G401 (cell line): ENCODE results near the gene CRYBG3. TPM values are rescaled to one million over a fixed set of nuclear protein-coding genes. Genes with fewer than 3 reads are reported as not detected.

Experiments
- DNase-seq: peaks from one replicate; pipeline ENCODE4 v3.0.0-alpha.2; 2015; ENCODE audit warnings: low spot score
- in situ Hi-C: cut with HindIII; loops from 2 replicates; pipeline ENCODE4 v1.10.0; 2016; ENCODE audit warnings: low sequenced_read_pairs, mixed read lengths
- total RNA-seq: library from RNA; depleted of rRNA; stranded (reverse); fragments of >200 nt; shearing (Covaris generic); gene quantifications from 2 replicates; pipeline ENCODE4 v1.2.3, GENCODE V29; 2014; rRNA removed

The CRYBG3 gene
- total RNA-seq: 0.17 TPM in 1 of 2 replicates, not detected in the other

DNA sequence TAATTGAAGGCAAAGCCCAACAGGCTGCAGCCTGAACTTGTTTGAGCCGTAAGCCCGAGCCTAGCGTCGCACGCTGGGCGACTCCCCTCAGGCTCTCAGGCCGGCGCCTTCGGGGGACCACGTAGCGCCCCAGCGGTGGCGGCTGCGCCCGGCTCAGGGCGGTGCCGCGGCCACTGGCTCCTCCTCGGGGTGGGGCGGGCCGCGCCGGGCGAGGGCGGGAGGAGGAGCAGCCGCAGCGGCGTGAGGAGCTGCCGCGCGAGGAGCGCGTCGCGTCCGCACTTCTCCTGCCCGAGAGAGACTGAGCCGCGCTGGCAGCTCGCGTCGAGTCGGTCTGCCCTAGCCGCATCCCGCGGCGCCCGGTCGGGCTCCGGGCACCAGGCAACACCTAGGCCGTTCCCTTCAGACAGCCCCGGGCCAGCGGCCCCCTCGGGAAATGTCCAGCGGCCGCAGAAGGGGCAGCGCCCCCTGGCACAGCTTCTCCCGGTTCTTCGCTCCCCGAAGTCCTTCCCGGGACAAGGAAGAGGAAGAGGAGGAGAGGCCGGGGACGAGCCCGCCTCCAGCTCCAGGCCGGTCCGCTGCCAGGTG, at the start of gene CRYBG3:
CRYBG3 (plus strand) TSS at position 238 of the 585 bp plus-strand sequence; CDS start at position 434, 196 bp downstream.
- in situ Hi-C loops: no loop called here
- DNase-seq: peak; percentile 50

DNA sequence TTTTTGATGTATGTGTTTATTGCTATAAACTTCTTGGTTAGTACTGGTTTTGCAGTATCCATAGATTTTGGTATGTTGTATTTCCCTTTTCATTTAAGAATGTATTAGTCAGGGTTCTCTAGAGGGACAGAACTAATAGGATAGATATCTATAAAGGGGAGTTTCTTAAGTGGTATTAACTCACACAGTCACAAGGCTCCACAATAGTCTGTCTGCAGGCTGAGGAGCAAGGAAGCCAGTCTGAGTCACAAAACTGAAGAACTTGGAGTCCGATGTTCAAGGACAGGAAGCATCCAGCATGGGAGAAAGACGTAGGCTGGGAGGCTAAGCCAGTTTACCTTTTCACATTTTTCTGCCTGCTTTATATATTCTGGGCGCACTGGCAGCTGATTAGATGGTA, 48.9 kb upstream of the CRYBG3 start:
- DNase-seq: no peak
- in situ Hi-C loops: no loop called here

DNA sequence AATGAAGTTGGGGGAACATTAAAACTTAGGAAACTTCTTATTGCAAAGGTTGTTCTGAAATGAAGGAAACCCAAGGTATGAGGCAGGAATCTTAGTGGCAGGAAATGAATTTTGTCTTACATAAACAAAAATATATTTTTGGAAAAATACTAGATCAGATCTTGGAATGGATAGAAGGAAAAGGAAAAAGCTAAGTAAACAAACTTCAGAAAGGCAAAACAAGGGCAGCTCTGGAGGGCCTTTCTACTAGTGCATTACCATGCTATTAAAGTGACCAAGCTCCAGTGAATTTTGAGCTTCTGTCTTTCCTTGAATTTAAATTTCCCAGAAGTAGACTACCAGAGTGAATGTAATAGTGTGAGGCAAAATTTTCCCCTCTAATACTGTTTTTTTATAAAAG, 43.7 kb upstream of the CRYBG3 start:
- DNase-seq: no peak
- in situ Hi-C loops: loop anchor here (25.0 kb wide), 1 partner anchor 234 kb away; no protein-coding TSS in a partner anchor

DNA sequence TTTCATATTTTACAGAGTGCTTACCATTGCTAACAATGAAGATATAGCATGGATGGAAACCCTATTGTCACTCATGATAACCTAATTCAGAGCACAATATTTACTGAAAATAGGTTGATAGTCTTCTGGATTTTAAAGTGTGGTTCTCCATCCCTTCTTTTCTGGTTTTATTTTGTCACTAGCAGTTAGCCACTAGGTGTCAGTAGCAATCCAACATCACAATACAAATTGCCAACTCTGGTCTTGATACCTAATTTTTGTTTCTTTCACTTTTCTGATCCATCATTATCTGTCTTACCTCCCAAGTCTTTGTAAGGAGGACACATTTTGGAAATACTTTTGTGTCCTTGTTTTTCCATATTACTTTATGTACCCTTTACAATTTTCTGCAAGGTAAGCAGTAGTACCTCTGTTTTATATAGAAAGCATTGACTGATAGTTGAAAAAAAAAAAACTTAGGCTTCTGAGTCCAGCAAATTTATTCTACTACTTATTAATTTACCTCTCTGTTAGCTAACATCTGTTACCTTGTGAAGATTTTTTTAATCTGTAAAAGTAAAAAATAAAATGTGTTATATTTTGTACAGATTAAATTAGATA, 28.3 kb upstream of the CRYBG3 start:
- in situ Hi-C loops: loop anchor here (25.0 kb wide), 1 partner anchor 219 kb away; no protein-coding TSS in a partner anchor
- peak; percentile 60 for DNase-seq

DNA sequence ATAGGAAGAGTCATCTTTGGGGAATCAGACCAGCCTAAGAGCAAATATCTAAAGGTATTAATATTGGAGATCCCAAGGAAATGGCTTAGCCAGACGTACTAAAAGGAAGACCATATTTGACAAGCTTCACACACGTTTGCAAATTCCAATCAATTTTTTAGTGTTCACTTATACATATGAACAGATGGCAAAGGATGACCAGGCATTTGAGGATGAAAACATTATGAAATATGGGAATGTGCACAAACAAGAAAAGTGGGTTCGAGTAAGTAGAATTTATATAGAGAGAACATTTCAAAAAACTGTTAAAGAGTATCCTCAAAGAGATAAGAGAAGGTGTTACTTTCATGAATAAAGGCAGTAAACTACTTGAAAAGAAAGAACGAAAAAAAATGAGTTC, 25.9 kb upstream of the CRYBG3 start:
- in situ Hi-C loops: loop anchor here (25.0 kb wide), 1 partner anchor 216 kb away; no protein-coding TSS in a partner anchor
- DNase-seq: no peak

DNA sequence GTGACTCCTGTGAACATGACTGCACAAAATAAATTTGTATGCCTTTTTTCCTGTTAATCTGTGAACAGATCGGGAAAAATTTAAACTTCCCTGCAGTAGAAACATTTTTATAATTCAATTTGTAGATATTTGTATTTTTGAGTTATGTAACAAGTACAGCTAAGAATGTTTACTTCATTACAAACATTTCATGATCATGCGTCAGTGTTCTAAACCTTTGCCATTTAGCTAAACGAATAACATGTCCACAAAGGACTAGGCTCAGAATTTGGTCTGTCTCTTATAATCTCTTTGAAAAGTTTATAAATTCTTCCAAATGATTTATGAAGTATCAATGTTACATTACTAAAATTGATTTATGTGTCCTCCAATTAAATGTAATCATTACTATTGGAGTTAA, 17.3 kb upstream of the CRYBG3 start:
- in situ Hi-C loops: no loop called here
- no peak for DNase-seq

DNA sequence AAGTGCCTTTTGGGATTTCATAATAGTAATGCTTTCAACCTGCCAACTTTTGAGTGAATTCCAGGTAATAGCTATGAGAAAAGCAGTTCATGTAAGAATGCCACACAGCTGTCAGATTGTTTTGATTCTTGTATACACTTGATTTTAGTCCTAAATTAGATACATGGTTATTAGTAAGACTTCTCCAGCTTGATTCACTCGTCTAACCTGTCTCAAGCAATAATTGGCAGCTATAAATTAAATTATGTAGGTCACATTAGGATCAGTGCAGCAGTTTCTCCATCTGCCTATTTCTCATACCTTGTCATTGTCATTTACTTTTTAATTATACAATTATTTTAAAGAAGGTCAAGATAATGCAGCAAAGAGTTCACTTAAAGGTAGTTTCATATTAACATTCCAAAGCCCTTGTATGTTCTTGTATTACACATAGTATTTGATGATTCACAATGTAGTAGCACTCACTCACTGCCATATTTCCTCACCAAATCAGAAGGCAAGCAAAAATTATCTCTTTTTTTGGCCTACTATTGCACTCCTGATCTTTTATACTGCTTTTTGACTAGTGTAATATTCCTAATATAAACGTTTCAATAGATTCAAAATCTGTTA, 10.9 kb upstream of the CRYBG3 start:
- in situ Hi-C loops: no loop called here
- no peak for DNase-seq

DNA sequence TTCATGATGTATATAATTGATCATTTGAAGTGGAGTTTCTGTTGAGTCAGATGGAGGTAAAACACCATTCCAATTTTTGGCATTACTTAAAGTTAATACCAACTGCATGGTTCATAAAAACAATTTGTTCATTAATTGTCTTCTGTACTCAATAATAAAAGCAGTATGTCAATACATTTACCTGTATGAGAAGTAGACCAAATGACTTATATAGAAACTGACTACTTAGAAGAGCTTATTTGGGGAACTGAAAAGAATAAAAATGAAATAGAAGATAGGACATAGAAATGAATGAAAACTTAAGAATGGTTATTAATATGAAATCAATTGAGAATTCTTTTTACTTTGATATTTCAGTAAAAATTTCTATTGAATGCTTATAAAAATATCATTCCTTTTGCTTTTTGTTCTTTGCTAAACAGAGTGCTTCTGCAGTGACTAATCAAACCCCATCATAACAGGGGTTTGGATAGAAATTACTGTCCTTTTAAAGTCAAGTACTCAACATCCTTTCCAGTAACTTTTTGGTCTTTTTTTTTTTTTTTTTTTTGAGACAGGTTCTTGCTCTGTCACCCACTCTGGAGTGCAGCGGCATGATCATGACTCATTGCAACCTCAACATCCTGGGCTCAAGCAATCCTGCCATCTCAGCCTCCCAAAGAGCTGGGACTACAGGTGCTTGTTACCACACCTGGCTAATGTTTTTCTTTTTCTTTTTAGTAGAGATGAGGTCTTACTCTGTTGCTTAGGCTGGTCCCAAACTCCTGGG, 6.5 kb upstream of the CRYBG3 start:
- no peak for DNase-seq
- in situ Hi-C loops: no loop called here

DNA sequence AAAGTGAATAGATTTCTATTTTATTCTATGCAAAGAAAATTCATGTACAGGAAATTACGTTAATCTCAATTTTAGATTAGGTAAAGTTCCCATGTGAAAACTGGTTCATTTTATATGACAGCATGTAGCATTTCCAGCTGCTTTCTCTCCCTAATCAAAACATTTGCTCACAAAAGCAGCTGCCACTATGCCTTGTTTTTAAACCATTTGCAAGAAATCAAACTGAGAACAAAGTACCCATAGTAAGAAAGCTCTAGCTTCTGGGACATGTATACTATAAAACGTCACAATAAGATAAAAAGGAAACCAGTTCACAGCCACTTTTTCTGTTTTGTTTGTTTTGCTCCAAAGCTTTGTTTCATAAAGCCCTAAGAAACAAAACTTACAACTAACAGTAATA, 5.0 kb upstream of the CRYBG3 start:
- no peak for DNase-seq
- in situ Hi-C loops: no loop called here

DNA sequence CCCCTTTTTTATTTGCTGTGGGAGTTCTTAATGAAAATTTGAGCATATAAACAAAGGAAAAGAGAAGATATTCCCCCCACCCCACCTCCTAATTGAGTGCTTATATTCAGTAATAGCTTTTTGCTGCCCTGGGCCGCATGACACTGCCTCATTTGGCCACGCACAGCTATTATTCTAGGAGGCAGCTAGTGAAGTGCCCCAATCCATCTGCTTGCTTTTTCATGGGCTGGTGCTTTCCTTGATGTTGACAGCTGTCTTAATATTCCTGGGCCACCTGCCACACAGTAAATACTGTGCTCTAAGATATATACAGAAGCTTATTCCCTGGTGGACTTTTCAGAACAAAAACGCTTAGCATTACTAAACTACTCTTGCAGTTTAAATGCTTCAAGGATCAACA, 3.8 kb upstream of the CRYBG3 start:
- no peak for DNase-seq
- in situ Hi-C loops: no loop called here

DNA sequence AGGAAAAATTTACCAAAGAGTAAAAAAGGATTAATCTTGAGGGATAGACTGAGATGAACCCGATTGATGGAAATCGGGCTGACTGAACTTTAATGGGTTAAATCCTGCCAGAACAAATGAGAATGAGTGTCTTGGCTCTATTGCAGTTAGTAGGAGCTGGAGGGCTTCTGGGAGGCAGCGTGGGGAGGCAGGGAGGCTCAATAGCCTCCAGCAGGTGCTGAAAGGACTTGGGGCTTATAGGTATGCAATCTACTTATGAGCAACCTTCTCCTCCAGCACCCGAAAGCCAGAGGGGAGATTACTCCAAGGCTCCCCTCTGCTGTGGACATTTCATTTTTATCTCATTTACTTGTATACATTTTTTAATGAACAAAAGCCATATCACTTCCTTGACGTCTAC, 1.0 kb upstream of the CRYBG3 start:
- in situ Hi-C loops: no loop called here
- DNase-seq: no peak

DNA sequence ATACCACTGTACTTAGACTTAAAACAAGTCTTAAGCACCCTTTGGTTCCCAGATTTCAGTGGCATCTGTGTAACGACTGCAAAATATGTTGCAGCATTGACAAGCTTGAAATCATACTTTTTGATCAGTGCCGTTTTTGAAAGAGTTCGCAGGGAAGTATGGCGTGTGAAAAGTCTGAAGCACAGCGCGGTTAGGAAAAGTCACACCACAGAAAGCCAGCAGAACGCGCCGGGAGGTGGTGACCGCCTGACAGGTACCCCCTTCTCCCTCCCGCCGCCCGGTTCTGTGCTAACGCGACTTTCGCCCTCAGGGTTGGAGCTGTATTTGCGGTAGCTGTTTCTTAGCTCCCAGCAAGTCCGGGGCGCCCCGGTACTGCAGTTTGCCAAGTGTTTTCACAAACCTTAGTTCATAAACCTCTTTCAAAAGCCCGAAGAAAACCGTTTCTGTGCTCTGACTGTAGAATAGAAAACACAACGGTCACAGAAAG, 481 bp upstream of the CRYBG3 start:
- in situ Hi-C loops: no loop called here
- no peak for DNase-seq

DNA sequence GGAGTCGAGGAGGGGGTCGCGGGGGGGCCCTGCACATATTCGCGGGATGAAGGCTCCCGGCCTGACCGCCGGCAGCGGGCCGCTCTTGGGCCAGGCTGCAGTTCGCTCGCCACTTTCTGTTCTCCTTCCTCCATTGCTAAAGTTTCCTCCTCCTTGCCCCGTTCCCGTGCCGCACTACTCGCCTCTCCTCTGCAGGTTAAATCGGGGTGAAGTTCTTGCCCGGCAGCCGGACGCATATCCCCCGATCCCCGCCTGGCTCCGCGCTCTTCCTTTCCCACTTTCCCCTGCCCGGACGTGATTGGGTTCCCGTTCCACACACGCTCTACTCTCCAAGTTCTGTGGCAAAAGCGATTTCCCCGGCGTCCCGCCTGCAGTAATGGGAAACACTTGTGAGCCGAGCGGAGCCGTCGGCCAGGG, 556 bp downstream of the CRYBG3 start:
- in situ Hi-C loops: no loop called here

DNA sequence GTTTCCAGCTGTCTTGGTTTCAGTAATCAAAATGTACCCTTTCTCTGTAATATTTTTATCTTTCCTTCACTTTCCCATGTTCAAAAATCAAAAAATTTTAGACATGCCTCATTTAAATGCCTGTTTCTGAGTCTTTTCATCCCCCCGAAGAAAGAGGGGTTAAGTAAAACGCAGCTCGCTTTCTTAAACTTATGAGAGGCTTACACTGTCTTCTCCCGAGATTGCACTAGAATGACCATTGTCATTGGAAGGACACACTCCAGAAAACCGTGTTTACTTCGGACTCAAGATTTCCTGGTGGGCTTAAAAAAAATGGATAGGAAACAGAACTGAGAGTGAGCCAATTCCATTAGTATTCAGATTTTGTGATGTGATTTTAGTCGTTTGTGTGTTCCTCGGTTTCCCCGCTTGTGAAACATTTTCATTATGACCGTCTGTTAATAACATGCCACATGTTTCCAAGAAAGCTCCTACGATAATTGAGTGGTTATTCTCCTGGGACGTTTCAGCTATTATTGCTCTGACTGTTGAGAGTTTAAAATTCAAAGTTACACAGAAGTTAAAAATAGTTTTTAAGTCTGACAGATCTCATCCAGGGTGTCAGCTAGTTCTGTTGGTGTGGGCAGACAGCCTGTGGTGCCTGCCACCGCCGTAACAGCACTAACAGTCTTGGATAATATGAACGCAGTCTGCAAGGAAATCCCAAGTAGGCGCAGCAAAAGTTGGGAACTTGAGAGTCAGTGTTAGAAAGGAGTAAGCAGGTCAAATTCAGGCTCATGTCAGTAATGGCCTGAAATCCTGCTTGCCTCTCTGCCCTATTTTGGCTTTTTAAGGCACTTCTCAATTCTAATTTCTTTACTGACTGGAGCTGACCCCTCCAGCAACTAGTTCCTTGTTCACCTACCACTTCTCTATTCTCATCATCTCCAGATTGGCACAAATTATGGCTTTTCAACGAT, 1.5 kb downstream of the CRYBG3 start:
- DNase-seq: no peak
- in situ Hi-C loops: no loop called here

More for the DNA sequence above, 556 bp downstream of the CRYBG3 start:
- DNase-seq: peak; percentile 16

DNA sequence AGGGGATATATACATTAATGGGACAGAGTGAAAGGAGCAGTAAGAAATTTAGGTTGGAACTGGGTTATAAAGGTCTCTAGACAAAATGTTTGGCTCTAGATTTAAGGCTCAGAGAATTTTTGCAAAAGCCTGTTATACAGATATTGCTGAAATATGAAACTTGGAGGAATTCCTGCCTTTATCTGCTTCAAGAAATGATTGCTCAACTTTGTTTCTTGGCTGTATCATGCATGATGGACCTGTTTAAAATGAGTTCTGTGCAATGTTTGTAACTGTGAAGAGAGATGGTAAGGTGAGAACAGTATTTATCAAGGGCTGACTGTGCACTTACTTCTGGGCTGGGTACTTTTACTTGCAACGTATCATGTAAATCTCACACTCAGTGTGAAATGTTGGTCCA, 3.3 kb downstream of the CRYBG3 start:
- DNase-seq: no peak
- in situ Hi-C loops: no loop called here

DNA sequence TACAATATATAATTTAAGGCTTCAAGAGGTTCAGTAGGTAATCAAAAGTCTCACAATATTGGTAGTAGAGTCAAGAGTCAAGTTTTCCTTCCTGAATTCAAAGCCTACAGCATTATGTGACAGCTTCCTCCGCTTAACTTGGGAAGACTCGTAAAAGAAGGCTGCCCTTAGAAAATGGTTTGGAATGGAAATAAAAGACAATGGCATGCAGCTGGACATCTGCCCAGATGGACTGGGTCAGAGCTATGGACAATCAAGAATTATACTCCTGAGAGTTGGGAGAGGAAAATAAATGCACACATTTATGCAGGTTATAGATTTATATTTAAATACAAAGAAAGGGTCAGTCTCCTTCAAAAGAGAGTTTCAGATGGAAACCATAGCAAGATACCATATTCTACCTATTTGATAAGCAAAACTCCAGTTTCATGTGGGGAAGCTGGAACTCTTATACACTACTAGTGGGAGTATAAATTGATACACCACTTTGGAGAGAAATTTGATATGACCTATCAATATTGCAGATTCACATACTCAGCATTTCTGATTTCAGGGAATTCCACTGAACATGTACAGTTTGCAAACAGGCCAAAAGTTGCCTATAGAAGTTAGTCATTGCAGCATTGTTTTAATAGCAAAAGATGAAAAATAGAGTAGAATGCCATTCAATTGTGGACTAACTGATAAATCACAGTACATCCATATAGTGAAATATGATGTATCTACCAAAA, 6.1 kb downstream of the CRYBG3 start:
- in situ Hi-C loops: no loop called here
- DNase-seq: no peak

DNA sequence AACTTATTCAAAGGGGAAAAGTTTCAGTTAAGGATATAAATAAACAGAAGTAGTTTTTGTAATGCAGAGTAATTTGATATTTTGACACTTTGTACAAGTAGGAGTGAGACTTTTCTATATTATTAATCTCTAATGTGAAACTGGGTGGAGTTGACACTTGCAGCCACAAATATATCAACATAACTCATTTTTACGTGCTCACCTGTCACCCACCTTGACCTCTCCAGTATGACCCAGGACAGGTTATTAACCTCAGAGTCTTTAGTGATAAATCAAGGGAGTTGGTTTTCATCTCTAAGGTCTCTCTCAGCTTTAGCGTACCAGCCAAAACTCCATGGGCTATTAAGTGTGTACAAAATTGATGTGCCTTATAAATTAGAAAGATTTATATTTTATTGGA, 7.4 kb downstream of the CRYBG3 start:
- in situ Hi-C loops: no loop called here

DNA sequence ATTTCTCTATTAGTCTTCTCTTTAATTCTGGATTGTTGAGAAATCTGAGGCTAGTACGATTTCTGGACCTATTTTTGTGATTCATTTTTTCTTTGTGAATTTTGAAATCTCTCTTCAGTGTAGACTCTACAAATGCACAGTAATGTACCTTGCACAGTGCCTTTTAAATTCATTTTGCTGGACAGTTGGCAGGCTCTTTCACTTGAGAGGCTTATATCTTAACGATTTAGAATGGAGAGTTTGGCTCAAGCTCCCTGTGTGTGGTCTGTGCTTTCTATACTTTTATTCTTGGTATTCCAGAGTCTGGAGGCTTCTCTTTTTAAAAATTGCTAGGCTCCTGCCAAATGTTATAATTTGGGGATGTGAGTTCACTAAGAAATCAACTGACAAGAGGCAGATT, 8.8 kb downstream of the CRYBG3 start:
- in situ Hi-C loops: no loop called here
- DNase-seq: no peak

More for the DNA sequence above, 7.4 kb downstream of the CRYBG3 start:
- DNase-seq: no peak
